HG03460 (cell line): ENCODE results near the gene AACS.
A peak's percentile ranks its signal among the peaks of the same experiment; 100 is the strongest.

Experiments
- ATAC-seq: cut with Tn5 transposase; IDR thresholded peaks from one replicate; pipeline ENCODE4 v1.9.1; 2021; ENCODE audit not compliant: unreplicated experiment

Gene AACS

GRCh38 chr12:125149160-125150108 is 84.2 kb downstream of the AACS start:
- ATAC-seq, result peak; percentile 96

GRCh38 chr12:125151284-125151683 is 86.0 kb downstream of the AACS start:
- ATAC-seq, result no peak

- no peak for ATAC-seq
Observed at GRCh38 chr12:125152463-125152862, 87.2 kb downstream of the AACS start.

- no peak for ATAC-seq
Observed at GRCh38 chr12:125155366-125155765, 90.1 kb downstream of the AACS start.

GRCh38 chr12:125157177-125157576 is 91.9 kb downstream of the AACS start:
- ATAC-seq, result no peak

- no peak for ATAC-seq
Observed at GRCh38 chr12:125159702-125160101, 94.5 kb downstream of the AACS start.

GRCh38 chr12:125160281-125160955 is 95.2 kb downstream of the AACS start:
- no peak for ATAC-seq

- ATAC-seq, result no peak
Observed at GRCh38 chr12:125161712-125162022, 96.4 kb downstream of the AACS start.

- ATAC-seq, result no peak
Observed at GRCh38 chr12:125162489-125163028, 97.3 kb downstream of the AACS start.

- ATAC-seq, result no peak
Observed at GRCh38 chr12:125163148-125163547, 97.9 kb downstream of the AACS start.

- ATAC-seq, result no peak
Observed at GRCh38 chr12:125164541-125164940, 99.3 kb downstream of the AACS start.

- ATAC-seq, result no peak
Observed at GRCh38 chr12:125166041-125166440, 100.8 kb downstream of the AACS start.

GRCh38 chr12:125167658-125168057 is 102.4 kb downstream of the AACS start:
- ATAC-seq, result no peak

GRCh38 chr12:125169451-125169850 is 104.2 kb downstream of the AACS start:
- ATAC-seq, result no peak

- ATAC-seq, result no peak
Observed at GRCh38 chr12:125169870-125170269, 104.6 kb downstream of the AACS start.

- ATAC-seq, result no peak
Observed at GRCh38 chr12:125171267-125171666, 106.0 kb downstream of the AACS start.

- ATAC-seq, result no peak
Observed at GRCh38 chr12:125172231-125172850, 107.1 kb downstream of the AACS start.

- no peak for ATAC-seq
Observed at GRCh38 chr12:125175576-125175975, 110.3 kb downstream of the AACS start.

GRCh38 chr12:125178222-125178621 is 113.0 kb downstream of the AACS start:
- no peak for ATAC-seq

- ATAC-seq, result no peak
Observed at GRCh38 chr12:125180144-125180543, 114.9 kb downstream of the AACS start.

- no peak for ATAC-seq
Observed at GRCh38 chr12:125181107-125181506, 115.9 kb downstream of the AACS start.
